Hypothalamus (tissue), 51 donors: ENCODE measurements around the gene SRGAP2B.
"Not testable (repeated sequence)": the region's sequence is repeated elsewhere in the genome, so short reads cannot be mapped to it uniquely, and the experiment has no call there.

Source experiments
- DNase-seq, 51 donors: peaks; one replicate each; lab custom pipeline; 2025; lab: John Stamatoyannopoulos, UW

The SRGAP2B gene

GRCh38 chr1:145095284-145096057 lies at the start of gene SRGAP2B, which contains the start of gene FAM72D:
Gene SRGAP2B, minus strand, starts transcription at chr1:145095328. Its CDS starts 2,427 bp downstream, at chr1:145092901.
Gene FAM72D, plus strand, starts transcription at chr1:145095974. Its CDS starts 874 bp downstream, at chr1:145096848.
- not testable (repeated sequence) for DNase-seq

GRCh38 chr1:145144264-145144913 lies 49.3 kb upstream of the SRGAP2B start:
- DNase-seq, result not testable (repeated sequence)

GRCh38 chr1:145140549-145140948 lies 45.4 kb upstream of the SRGAP2B start:
- DNase-seq, result not testable (repeated sequence)

- not testable (repeated sequence) for DNase-seq
Measured at GRCh38 chr1:145134476-145134875, 39.3 kb upstream of the SRGAP2B start.

GRCh38 chr1:145128697-145129469 lies 33.8 kb upstream of the SRGAP2B start:
- DNase-seq, result not testable (repeated sequence)

GRCh38 chr1:145127144-145127543 lies 32.0 kb upstream of the SRGAP2B start:
- DNase-seq, result not testable (repeated sequence)

- DNase-seq, result not testable (repeated sequence)
Measured at GRCh38 chr1:145125112-145125511, 30.0 kb upstream of the SRGAP2B start.

- DNase-seq, result not testable (repeated sequence)
Measured at GRCh38 chr1:145123992-145124641, 29.0 kb upstream of the SRGAP2B start.

GRCh38 chr1:145123062-145123395 lies 27.9 kb upstream of the SRGAP2B start:
- not testable (repeated sequence) for DNase-seq

- not testable (repeated sequence) for DNase-seq
Measured at GRCh38 chr1:145122344-145123061, 27.4 kb upstream of the SRGAP2B start.

GRCh38 chr1:145119842-145120241 lies 24.7 kb upstream of the SRGAP2B start:
- not testable (repeated sequence) for DNase-seq

- DNase-seq, result not testable (repeated sequence)
Measured at GRCh38 chr1:145115587-145116493, 20.7 kb upstream of the SRGAP2B start.

GRCh38 chr1:145114560-145115057 lies 19.5 kb upstream of the SRGAP2B start:
- not testable (repeated sequence) for DNase-seq

- not testable (repeated sequence) for DNase-seq
Measured at GRCh38 chr1:145112703-145113102, 17.6 kb upstream of the SRGAP2B start.

GRCh38 chr1:145111674-145112073 lies 16.5 kb upstream of the SRGAP2B start:
- DNase-seq, result not testable (repeated sequence)

GRCh38 chr1:145103294-145103693 lies 8.2 kb upstream of the SRGAP2B start:
- DNase-seq, result not testable (repeated sequence)

GRCh38 chr1:145101725-145102124 lies 6.6 kb upstream of the SRGAP2B start:
- DNase-seq, result not testable (repeated sequence)

- DNase-seq, result not testable (repeated sequence)
Measured at GRCh38 chr1:145094655-145095211, 395 bp downstream of the SRGAP2B start.
